Central memory CD8-positive, alpha-beta T cell (primary cell): ENCODE results near the gene DPPA4.

Source experiments
- ATAC-seq: fragments of 150-1000 bp; cut with Tn5 transposase; replicated peaks from 2 replicates; pipeline ENCODE4 v1.10.0; 2022; ENCODE audit warnings: mild to moderate bottlenecking, moderate FRiP score, moderate number of reproducible peaks; ENCODE audit not compliant: poor library complexity, severe bottlenecking; ENCODE audit errors: extremely low read depth
- DNase-seq, 2 donors: peaks; one replicate each; pipeline ENCODE4 v3.0.0; 2021; ENCODE audit warnings: low spot score in 2 of 2
- H3K27ac Mint-ChIP-seq: one replicate; pipeline ENCODE4 v1.8.0; 2022; ENCODE audit warnings: low read depth, mild to moderate bottlenecking, moderate library complexity, mixed read lengths
- H3K27me3 Mint-ChIP-seq: one replicate; pipeline ENCODE4 v1.8.0; 2022; ENCODE audit warnings: mixed read lengths
- H3K36me3 Mint-ChIP-seq: one replicate; pipeline ENCODE4 v1.8.0; 2022; ENCODE audit warnings: mild to moderate bottlenecking, moderate library complexity, mixed read lengths; ENCODE audit not compliant: insufficient read depth
- H3K4me1 Mint-ChIP-seq: one replicate; pipeline ENCODE4 v1.8.0; 2022; ENCODE audit warnings: mixed read lengths
- H3K4me3 Mint-ChIP-seq: one replicate; pipeline ENCODE4 v1.8.0; 2022; ENCODE audit warnings: mild to moderate bottlenecking, moderate library complexity, mixed read lengths
- H3K9me3 Mint-ChIP-seq: one replicate; pipeline ENCODE4 v1.8.0; 2022; ENCODE audit warnings: mixed read lengths

Gene DPPA4

GRCh38 chr3:109330405-109330804 lies 6.9 kb downstream of the DPPA4 start:
- no peak overlapping the region for H3K4me3 Mint-ChIP-seq
- no peak for ATAC-seq
- peaks cover 22% of the 10 kb centered on the region for H3K27me3 Mint-ChIP-seq
- no peak overlapping the region for H3K27ac Mint-ChIP-seq
- no peak for DNase-seq
- no peaks in the 10 kb centered on the region for H3K36me3 Mint-ChIP-seq
- no peaks in the 10 kb centered on the region for H3K4me1 Mint-ChIP-seq
- no peaks in the 10 kb centered on the region for H3K9me3 Mint-ChIP-seq

- Mint-ChIP-seq H3K4me1 (no peaks in the 10 kb centered on the region), H3K27me3 (peaks cover 3% of the 10 kb centered on the region), H3K9me3 (no peaks in the 10 kb centered on the region), H3K27ac (no peak overlapping the region), H3K4me3 (no peak overlapping the region), H3K36me3 (no peaks in the 10 kb centered on the region)
- ATAC-seq: no peak
- no peak for DNase-seq
Measured at GRCh38 chr3:109328202-109328601, 9.1 kb downstream of the DPPA4 start.

DNA sequence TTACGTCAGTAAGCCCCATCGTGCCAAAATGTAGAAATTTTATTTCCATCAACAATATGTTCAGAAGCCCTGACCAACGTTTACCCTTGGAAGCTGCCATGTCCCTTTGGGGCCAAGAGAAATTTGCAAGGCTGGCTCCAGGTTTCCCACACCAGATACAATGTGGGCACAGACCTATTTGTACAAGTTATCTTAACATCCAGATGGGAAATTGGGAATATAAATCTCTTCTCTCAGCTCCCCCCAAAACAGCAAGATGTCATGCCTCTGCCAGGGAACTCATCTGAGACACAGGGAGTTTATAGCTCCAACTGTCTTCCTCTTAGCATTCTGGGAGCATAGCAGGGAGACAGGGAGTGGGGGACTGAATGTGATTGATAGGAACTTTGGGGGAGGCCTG lies 11.7 kb downstream of the DPPA4 start:
- no peaks in the 10 kb centered on the region for H3K9me3 Mint-ChIP-seq
- no peak overlapping the region for H3K27ac Mint-ChIP-seq
- ATAC-seq: no peak
- no peaks in the 10 kb centered on the region for H3K36me3 Mint-ChIP-seq
- H3K4me1 Mint-ChIP-seq: no peaks in the 10 kb centered on the region
- no peaks in the 10 kb centered on the region for H3K27me3 Mint-ChIP-seq
- H3K4me3 Mint-ChIP-seq: no peak overlapping the region
- no peak for DNase-seq

DNA sequence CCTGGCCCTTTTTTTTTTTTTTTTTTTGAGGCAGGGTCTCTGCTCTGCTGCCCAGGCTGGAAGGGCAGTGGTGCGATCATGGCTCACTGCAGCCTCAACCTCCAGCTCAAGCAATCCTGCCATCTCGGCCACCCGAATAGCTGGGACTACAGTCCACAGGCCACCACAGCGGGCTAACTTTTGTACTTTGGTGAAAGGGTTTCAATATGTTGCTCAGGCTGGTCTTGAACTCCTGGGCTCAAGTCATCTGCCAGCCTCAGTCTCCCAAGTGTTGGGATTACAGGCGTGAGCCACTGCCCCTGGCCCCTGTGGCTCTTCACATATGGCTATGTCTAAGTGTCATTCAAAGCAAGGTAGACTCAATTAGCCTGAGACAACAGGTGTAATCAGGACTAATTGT lies 12.2 kb downstream of the DPPA4 start:
- H3K36me3 Mint-ChIP-seq: no peaks in the 10 kb centered on the region
- H3K27me3 Mint-ChIP-seq: no peaks in the 10 kb centered on the region
- no peaks in the 10 kb centered on the region for H3K9me3 Mint-ChIP-seq

GRCh38 chr3:109316162-109316730 lies 21.1 kb downstream of the DPPA4 start, which contains the start of gene DPPA2:
Gene DPPA2 (minus strand): TSS chr3:109316517. CDS start chr3:109314542, 1,975 bp downstream.
- no peaks in the 10 kb centered on the region for H3K27me3 Mint-ChIP-seq
- no peak within 1 kb of the TSS for H3K27ac Mint-ChIP-seq
- H3K4me1 Mint-ChIP-seq: no peaks in the 10 kb centered on the region
- H3K4me3 Mint-ChIP-seq: no peak within 1 kb of the TSS
- ATAC-seq (no peak), DNase-seq (no peak)
- no peaks in the 10 kb centered on the region for H3K9me3 Mint-ChIP-seq
- peaks cover 2% of the 10 kb centered on the region for H3K36me3 Mint-ChIP-seq

More for the DNA sequence above, 12.2 kb downstream of the DPPA4 start:
- ATAC-seq: no peak
- no peak for DNase-seq
- no peak overlapping the region for H3K4me3 Mint-ChIP-seq
- H3K27ac Mint-ChIP-seq: no peak overlapping the region
- no peaks in the 10 kb centered on the region for H3K4me1 Mint-ChIP-seq

DNA sequence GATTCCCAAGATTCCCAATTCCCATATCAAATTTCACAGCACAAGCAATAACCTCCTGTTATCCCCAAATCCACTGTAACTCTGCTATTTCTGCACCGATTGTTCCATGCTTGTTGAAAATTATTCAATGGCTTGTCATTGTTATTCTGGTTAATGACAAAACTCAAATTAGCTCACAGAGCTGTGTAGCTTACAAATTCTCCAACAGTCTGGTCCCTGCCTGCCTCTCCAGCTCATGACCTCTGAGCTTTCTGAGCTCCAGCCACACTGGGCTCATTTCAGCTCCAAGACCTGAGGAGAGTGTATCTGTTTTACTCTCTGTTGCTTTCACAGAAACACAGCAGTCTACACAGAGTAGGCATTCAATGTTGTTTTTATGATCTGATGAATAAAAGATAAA lies 24.3 kb downstream of the DPPA4 start:
- H3K36me3 Mint-ChIP-seq: peaks cover 2% of the 10 kb centered on the region
- H3K27ac Mint-ChIP-seq: no peak overlapping the region
- H3K4me1 Mint-ChIP-seq: no peaks in the 10 kb centered on the region
- H3K27me3 Mint-ChIP-seq: no peaks in the 10 kb centered on the region
- no peaks in the 10 kb centered on the region for H3K9me3 Mint-ChIP-seq
- no peak for ATAC-seq
- no peak overlapping the region for H3K4me3 Mint-ChIP-seq
- no peak for DNase-seq

DNA sequence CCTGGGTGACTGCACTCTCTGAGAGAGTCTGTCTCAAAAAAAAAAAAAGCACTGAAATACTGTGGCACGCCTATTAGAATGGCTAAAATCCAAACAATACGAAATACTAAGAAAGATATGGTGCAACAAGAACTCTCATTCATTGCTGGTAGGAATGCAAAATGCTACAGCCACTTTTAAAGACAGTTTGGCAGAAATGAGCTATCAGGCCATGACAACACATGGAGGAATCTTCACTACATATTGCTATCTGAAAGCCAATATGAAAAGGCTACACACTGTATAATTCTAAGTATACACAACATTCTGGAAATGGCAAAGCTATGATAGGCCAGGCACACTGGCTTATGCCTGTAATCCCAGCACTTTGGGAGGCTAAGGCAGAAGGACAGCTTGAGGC lies 39.9 kb downstream of the DPPA4 start:
- no peak for DNase-seq
- no peak for ATAC-seq
- peaks cover 1% of the 10 kb centered on the region for H3K36me3 Mint-ChIP-seq
- H3K4me1 Mint-ChIP-seq: no peaks in the 10 kb centered on the region
- H3K4me3 Mint-ChIP-seq: no peak overlapping the region
- no peaks in the 10 kb centered on the region for H3K9me3 Mint-ChIP-seq
- H3K27ac Mint-ChIP-seq: no peak overlapping the region
- H3K27me3 Mint-ChIP-seq: no peaks in the 10 kb centered on the region

- Mint-ChIP-seq H3K36me3 (no peaks in the 10 kb centered on the region), H3K27me3 (no peaks in the 10 kb centered on the region), H3K4me3 (no peak overlapping the region), H3K9me3 (no peaks in the 10 kb centered on the region), H3K4me1 (no peaks in the 10 kb centered on the region), H3K27ac (no peak overlapping the region)
- DNase-seq (no peak), ATAC-seq (no peak)
Measured at GRCh38 chr3:109284071-109284470, 53.3 kb downstream of the DPPA4 start.

DNA sequence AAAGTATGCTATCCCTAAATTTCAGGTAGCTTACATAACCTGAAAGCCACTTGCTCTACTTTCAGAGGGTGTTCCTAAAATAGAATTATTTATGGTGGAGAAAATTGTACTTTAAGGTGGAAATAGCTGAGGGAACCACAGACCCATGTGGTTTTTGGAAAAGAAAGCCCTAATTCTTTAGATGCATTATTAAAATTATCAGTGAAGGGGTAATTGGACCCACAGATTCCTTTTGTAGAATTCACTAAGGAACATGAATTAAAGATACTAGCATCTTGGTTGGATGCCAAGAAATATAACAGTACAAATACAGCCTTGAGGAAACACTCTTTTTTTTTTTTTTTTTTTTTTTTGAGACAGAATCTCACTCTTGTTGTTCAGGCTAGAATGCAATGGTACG lies 58.8 kb downstream of the DPPA4 start:
- no peaks in the 10 kb centered on the region for H3K9me3 Mint-ChIP-seq
- H3K27me3 Mint-ChIP-seq: no peaks in the 10 kb centered on the region
- DNase-seq: no peak
- no peaks in the 10 kb centered on the region for H3K4me1 Mint-ChIP-seq
- H3K27ac Mint-ChIP-seq: no peak overlapping the region
- no peaks in the 10 kb centered on the region for H3K36me3 Mint-ChIP-seq
- no peak for ATAC-seq
- no peak overlapping the region for H3K4me3 Mint-ChIP-seq

DNA sequence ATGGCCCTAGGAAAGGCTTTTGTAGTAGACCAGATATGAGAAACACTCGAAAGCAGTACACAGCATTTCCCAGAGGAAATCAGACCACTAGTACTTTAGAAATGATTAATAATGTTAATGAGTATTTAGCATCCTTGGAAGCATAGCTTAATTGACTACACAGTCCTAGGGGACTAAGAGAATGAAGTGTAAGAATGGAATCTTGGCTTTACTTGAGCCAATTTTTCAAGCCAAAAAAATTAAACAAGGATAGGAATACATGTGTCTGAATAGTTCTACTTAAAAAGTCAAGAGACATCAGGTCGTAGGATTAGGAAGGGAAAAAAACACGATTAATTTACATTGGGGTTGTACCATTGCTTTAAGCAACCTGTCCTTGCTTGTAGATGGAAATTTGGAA lies 59.2 kb downstream of the DPPA4 start:
- H3K9me3 Mint-ChIP-seq: no peaks in the 10 kb centered on the region
- H3K27ac Mint-ChIP-seq: no peak overlapping the region
- no peaks in the 10 kb centered on the region for H3K36me3 Mint-ChIP-seq
- H3K4me3 Mint-ChIP-seq: no peak overlapping the region
- no peaks in the 10 kb centered on the region for H3K27me3 Mint-ChIP-seq
- no peak for DNase-seq
- no peak for ATAC-seq
- H3K4me1 Mint-ChIP-seq: no peaks in the 10 kb centered on the region
